Stimulated activated CD4-positive, alpha-beta T cell treated with anti-CD3 and anti-CD28 coated beads, Interleukin-12 subunit alpha, Interleukin-12 subunit beta, amount 100 ng/mL, for 48 hours (primary cell): Measurements from ENCODE around the gene AOAH.
"Not testable (repeated sequence)": the region's sequence is repeated elsewhere in the genome, so short reads cannot be mapped to it uniquely, and the experiment has no call there.

Source experiments
- DNase-seq, 3 donors: peaks; one replicate each; pipeline ENCODE4 v3.0.0-alpha.2; 2020; ENCODE audit warnings: low read depth in 2 of 3, low spot score in 1 of 3

Gene AOAH

DNA sequence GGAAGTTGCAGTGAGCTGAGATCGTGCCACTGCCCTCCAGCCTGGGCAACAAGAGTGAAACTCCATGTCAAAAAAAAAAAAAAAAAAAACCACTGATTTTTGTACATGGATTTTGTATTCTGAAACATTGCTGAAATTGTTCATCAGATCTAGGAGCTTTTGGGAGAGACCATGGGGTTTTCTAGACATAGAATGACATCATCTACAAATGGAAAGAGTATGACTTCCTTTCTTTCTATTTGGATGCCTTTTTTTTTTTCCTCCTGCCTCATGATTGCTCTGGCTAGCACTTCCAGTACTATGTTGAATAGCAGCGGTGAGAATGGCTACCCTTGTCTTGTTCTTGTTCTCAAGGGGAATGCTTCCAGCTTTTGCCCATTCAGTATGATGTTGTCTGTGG, 245.5 kb downstream of the AOAH start:
- no peak for DNase-seq

DNA sequence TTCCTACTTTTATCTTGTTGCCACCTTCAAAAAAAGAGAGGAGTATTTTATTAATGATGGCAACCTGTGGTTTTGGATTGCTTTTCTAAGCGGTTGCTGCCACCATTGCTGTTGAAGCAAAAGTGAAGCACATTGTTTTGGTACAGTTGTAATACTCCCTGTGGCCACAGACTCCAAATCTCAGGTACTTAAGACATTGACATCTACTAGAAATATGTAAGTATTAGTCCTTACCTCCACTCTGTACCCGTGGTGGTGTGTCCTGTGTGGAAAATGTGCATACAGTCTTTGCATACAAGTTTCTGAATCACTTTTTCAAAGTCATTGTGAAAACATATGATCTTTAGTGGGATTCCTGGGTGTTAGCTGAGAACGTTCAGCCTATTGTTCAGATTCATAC, 248.9 kb downstream of the AOAH start:
- DNase-seq: peak in 1 of 3 donors; percentile 25

DNA sequence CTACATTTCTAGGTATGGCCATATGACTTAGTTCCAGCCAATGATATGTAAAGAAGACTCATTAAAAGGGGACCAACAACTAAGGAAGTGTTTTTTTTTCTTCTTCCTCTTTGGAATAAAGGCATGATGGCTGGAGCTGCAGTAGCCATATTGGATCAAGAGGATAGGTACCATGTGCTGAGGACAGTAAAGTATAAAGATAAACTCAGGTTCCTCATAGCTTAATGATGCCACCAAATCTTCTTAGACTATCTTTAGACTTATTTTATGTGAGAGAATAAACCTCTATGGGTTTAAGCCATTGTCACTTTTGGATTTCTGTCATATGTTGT, 249.3 kb downstream of the AOAH start:
- DNase-seq: no peak

DNA sequence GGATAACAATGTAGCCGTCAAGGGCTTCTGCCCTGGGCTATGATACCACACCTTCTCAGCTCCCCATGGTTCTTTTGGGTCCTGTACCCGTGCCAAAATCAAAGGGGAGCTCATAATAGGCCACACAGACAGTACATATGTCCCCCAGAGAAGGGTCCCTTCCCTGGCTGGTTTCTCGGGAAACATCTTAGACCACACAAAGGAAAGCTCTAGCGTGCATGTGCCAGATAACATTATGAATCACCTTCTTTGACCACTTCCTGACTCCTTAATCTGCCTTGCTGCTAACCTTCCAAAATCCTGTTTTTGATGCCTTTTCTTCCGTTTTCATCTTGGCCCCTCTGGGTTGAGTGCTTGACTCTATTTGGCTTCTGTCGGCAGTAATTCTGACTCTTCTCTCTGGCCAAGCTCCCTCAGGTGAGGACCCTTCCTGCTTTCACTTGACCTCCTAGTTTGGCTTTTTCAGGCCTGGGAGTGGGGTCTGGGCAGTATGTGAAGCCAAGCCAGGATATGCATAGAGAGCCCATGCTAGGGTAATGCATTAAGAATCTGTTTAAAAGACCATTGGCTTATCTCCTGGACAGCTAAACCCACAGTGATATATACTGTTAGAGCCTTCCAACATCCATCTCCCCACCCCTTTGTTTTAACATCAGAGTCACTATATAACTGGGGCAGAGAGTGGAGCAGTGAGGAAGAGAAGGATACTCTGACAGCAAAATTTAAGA, 249.8 kb downstream of the AOAH start:
- no peak for DNase-seq

DNA sequence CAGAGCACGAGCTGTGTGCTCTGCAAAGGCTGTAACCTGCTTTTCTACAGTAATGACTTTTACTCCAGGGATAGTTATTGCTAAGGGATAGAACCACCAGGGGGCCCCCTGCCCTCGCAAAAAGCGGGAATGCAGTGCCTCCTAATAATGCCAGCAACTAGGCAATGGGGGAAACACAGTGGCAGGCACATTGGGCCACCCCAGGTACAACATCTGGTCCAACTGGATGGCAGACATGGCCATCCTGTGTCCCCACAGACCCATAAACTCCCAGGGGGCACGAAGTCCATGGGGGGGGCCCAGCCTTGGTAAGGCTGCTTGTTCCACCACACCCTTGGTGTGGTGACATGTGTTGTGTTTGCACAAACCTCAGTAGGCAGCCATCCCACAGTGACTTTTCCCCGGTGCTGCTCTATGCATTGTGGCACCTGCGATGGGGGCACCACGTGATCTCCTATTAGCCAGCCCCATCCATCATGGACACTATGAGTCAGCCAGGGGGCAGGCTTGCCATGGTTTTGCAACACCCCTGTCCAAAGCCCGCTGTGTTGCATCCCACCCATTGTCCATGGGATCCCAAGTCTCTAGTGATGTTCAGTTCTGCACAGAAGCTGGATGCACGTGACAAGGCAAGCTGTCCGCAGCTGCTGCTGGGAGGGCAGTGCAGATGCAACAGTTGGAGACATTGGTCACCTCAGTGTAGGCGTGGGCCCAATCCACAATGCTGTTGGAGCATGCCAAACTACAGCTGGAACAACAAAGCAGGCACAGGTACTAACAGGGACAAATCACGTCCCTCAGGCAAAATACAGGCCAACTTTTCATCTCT, 250.6 kb downstream of the AOAH start:
- peak; percentile 16 to 42 (median 32) for DNase-seq

DNA sequence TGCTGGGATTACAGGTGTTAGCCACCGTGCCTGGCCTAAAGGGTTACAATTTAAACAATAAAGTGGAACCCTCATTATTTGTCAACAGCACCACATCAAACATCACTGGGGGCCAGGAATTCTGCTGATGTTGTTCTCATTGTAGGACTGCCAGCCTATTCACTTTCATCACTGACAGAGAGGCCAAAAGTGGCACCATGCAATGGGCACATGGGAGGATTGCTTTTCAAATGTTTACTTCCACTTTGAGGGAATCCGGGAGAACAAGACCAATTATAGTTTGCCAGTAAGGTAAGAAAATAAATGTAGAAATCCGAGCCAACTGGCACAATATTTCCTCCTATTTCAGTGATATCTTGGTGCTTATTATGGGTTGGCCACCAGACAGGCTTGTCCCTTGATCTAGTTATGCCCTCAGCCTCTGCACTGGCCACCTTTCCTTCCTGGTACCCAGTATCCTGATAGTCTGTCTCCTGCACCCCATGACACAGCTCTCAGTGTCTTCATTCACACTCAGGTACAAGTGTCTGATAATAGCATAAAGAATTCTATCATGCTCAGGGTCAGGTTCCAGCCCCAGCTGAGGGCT, 252.1 kb downstream of the AOAH start:
- no peak for DNase-seq

DNA sequence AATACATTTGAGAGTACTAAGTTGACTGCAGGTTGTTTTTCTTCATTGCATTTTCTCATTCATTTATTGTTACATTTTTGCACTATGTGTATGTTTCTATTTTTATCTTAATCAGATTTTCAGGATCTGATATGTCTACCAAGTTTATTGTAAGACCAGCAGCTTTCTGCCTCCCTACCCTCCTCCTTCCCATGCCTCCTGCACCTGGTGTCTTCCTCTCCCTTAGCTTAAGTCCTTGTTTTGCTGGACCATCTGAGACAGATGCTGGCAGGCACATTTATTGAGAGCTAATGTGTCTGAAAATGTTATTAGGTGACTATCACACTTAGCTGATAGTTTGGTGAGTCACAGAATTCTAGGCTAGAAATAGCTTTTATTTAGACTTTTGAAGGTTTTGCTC, 255.1 kb downstream of the AOAH start:
- DNase-seq: no peak

DNA sequence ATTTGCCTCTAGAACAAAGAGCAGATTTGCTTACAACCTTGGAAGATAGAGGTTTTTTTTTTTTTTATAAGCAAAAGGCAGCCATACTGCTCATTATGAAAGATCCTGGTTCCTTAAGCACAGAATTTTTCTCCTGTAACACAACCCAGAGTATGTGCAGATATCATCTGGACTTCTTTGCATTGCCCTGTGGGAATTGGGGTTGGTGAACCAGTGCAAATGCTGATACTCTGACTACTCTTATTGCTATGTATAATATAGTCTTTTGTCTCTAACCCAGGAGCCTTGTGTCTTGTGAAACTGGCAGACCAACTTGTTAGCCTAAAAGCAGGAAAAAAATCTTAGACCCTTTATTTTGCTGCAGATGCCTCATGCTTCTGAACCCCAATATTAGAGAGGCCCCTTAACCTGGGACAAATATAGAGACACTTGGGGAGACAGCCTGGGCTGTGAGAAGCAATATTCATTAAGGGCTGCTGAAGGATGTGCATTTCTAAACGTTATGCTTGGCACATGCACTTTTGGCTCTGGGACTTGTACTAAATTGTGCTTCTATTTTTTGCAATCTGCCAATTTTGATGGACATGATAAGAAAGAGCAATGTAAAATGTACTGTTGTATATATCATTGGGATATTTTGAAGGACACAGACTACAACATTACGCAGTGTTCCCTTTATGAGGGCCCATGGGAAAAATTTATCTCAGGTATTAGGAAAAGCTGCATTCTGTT, 255.8 kb downstream of the AOAH start:
- no peak for DNase-seq

DNA sequence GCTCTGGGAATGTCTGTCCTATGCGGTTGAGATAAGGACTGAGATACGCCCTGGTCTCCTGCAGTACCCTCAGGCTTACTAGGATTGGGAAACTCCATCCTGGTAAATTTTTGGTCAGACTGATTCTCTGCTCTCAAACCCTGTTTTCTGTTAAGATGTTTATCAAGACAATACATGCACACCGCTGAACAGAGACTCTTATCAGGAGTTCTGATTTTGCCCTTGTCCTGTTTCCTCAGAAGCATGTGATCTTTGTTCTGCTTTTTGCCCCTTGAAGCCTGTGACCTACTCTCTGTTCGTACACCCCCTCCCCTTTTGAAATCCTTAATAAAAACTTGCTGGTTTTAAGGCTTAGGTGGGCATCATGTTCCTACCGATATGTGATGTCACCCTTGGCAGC, 258.3 kb downstream of the AOAH start:
- not testable (repeated sequence) for DNase-seq

DNA sequence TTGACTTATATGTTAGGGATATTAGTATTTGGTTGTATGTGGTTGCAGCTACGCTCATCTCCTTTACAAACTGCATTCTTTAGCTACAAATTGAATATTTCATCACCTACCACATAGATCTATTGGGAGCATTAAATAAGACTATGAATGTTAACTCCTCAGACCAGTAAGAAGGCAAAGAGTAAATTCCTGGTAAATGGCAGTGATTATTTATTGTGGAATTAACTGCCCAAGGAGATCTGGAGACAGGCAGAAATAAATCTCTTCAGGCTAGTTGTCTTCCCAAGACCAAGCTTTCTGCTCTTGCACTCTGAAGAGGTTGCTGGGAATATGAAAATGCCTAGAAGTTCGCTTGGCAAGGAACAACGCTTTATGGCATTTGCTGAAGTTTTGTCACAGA, 260.0 kb downstream of the AOAH start:
- no peak for DNase-seq
